ENCODE data around the gene CLK4. TPM values are rescaled to one million over a fixed set of nuclear protein-coding genes. Genes with fewer than 3 reads are reported as not detected.
A peak's percentile ranks its signal among the peaks of the same experiment; 100 is the strongest.
"Not testable (repeated sequence)": the region's sequence is repeated elsewhere in the genome, so short reads cannot be mapped to it uniquely, and the experiment has no call there.

Gene CLK4
- total and polyA plus RNA-seq, 4 experiments from 2014 or later, result 11.8 to 125 (median 71.6) TPM

- CTCF ChIA-PET (ENCODE audit: partially characterized antibody), result interaction anchor here (0.9 to 1.7 kb wide), 2 partner anchors 10 to 35 kb away, joined by 3 to 4 read pairs; no protein-coding TSS in a partner anchor
- Histone ChIP-seq H3K4me3 (ENCODE audit: low read length in 2 of 2) (no peak overlapping the region), H3K27ac (ENCODE audit: low read depth, low read length) (no peak overlapping the region), H3K9me3 (ENCODE audit: control insufficient read depth in 1 of 2, low read length in 2 of 2) (no peaks in the 10 kb centered on the region), H3K27me3 (ENCODE audit: insufficient read depth, low read length) (peaks cover 23% of the 10 kb centered on the region), H3K4me1 (ENCODE audit: insufficient read depth, low read length) (peaks cover 7% of the 10 kb centered on the region), H3K36me3 (ENCODE audit: insufficient read depth, low read length) (no peaks in the 10 kb centered on the region)
- H3K27me3 Mint-ChIP-seq, result peaks cover 43 to 49% of the 10 kb centered on the region in 2 donors
- intact Hi-C loops (cut with micrococcal nuclease), result no loop called here
- POLR2A ChIA-PET (ENCODE audit: partially characterized antibody), result no interaction called here
- no peaks in the 10 kb centered on the region for H3K9me3 Mint-ChIP-seq
- no peak overlapping the region for H3K27ac Mint-ChIP-seq
- no peak overlapping the region for H3K4me3 Mint-ChIP-seq
- no peaks in the 10 kb centered on the region for H3K36me3 Mint-ChIP-seq
- no peak for DNase-seq
- H3K4me1 Mint-ChIP-seq, result peaks cover 5 to 20% (median 10%) of the 10 kb centered on the region in 4 donors
Measured at GRCh38 chr5:178586396-178586795, 40.5 kb downstream of the CLK4 start.

- peaks cover 14% of the 10 kb centered on the region for H3K27me3 ChIP-seq (ENCODE audit: insufficient read depth, low read length)
- H3K9me3 Mint-ChIP-seq; intact Hi-C loops (cut with micrococcal nuclease); H3K27ac ChIP-seq (ENCODE audit: low read depth, low read length); POLR2A ChIA-PET (ENCODE audit: partially characterized antibody); H3K4me1 ChIP-seq (ENCODE audit: insufficient read depth, low read length); H3K27ac Mint-ChIP-seq; H3K36me3 ChIP-seq (ENCODE audit: insufficient read depth, low read length); H3K9me3 ChIP-seq (ENCODE audit: control insufficient read depth in 1 of 2, low read length in 2 of 2); H3K36me3 Mint-ChIP-seq; H3K4me3 ChIP-seq (ENCODE audit: low read length in 2 of 2): not testable (repeated sequence)
- peak in 1 of 5 donors; percentile 30 for DNase-seq
- Mint-ChIP-seq H3K4me1 (peaks cover 0 to 15% (median 2%) of the 10 kb centered on the region in 4 donors), H3K4me3 (peak overlapping the region in 1 of 8 donors; percentile 32), H3K27me3 (peaks cover 38 to 39% of the 10 kb centered on the region in 2 donors)
- CTCF ChIA-PET (ENCODE audit: partially characterized antibody), result interaction anchor here (0.9 kb wide), 1 partner anchor 34 kb away, joined by 3 read pairs; no protein-coding TSS in a partner anchor
Measured at GRCh38 chr5:178585421-178585820, 41.4 kb downstream of the CLK4 start.

GRCh38 chr5:178583279-178583678, 43.6 kb downstream of the CLK4 start:
- Mint-ChIP-seq H3K4me1 (peaks cover 0 to 4% (median 1%) of the 10 kb centered on the region in 4 donors), H3K9me3 (no peaks in the 10 kb centered on the region), H3K4me3 (no peak overlapping the region), H3K27ac (no peak overlapping the region), H3K27me3 (peaks cover 29 to 34% of the 10 kb centered on the region in 2 donors), H3K36me3 (no peaks in the 10 kb centered on the region)
- no peak overlapping the region for H3K27ac ChIP-seq (ENCODE audit: low read depth, low read length)
- DNase-seq, result no peak
- H3K4me3 ChIP-seq (ENCODE audit: low read length in 2 of 2), result no peak overlapping the region
- CTCF ChIA-PET (ENCODE audit: partially characterized antibody), result no interaction called here
- POLR2A ChIA-PET (ENCODE audit: partially characterized antibody), result no interaction called here
- intact Hi-C loops (cut with micrococcal nuclease), result no loop called here
- H3K4me1 ChIP-seq (ENCODE audit: insufficient read depth, low read length), result no peaks in the 10 kb centered on the region
- H3K36me3 ChIP-seq (ENCODE audit: insufficient read depth, low read length), result no peaks in the 10 kb centered on the region
- no peaks in the 10 kb centered on the region for H3K9me3 ChIP-seq (ENCODE audit: control insufficient read depth in 1 of 2, low read length in 2 of 2)
- H3K27me3 ChIP-seq (ENCODE audit: insufficient read depth, low read length), result peaks cover 7% of the 10 kb centered on the region

GRCh38 chr5:178582291-178582690, 44.6 kb downstream of the CLK4 start:
- ChIA-PET POLR2A (ENCODE audit: partially characterized antibody) (no interaction called here), CTCF (ENCODE audit: partially characterized antibody) (no interaction called here)
- H3K9me3 Mint-ChIP-seq, result no peaks in the 10 kb centered on the region
- H3K4me1 Mint-ChIP-seq, result no peaks in the 10 kb centered on the region
- Histone ChIP-seq H3K27ac (ENCODE audit: low read depth, low read length) (no peak overlapping the region), H3K9me3 (ENCODE audit: control insufficient read depth in 1 of 2, low read length in 2 of 2) (no peaks in the 10 kb centered on the region), H3K4me3 (ENCODE audit: low read length in 2 of 2) (no peak overlapping the region), H3K36me3 (ENCODE audit: insufficient read depth, low read length) (no peaks in the 10 kb centered on the region), H3K4me1 (ENCODE audit: insufficient read depth, low read length) (no peaks in the 10 kb centered on the region), H3K27me3 (ENCODE audit: insufficient read depth, low read length) (peaks cover 3% of the 10 kb centered on the region)
- no peak for DNase-seq
- H3K36me3 Mint-ChIP-seq, result no peaks in the 10 kb centered on the region
- no peak overlapping the region for H3K27ac Mint-ChIP-seq
- intact Hi-C loops (cut with micrococcal nuclease), result no loop called here
- H3K4me3 Mint-ChIP-seq, result no peak overlapping the region
- H3K27me3 Mint-ChIP-seq, result peaks cover 24 to 26% of the 10 kb centered on the region in 2 donors

GRCh38 chr5:178581621-178582020, 45.2 kb downstream of the CLK4 start:
- no peak for DNase-seq
- Mint-ChIP-seq H3K27me3 (peaks cover 20 to 24% of the 10 kb centered on the region in 2 donors), H3K4me1 (no peaks in the 10 kb centered on the region), H3K27ac (no peak overlapping the region), H3K36me3 (no peaks in the 10 kb centered on the region), H3K4me3 (no peak overlapping the region), H3K9me3 (no peaks in the 10 kb centered on the region)
- Histone ChIP-seq H3K36me3 (ENCODE audit: insufficient read depth, low read length) (no peaks in the 10 kb centered on the region), H3K9me3 (ENCODE audit: control insufficient read depth in 1 of 2, low read length in 2 of 2) (no peaks in the 10 kb centered on the region), H3K4me3 (ENCODE audit: low read length in 2 of 2) (no peak overlapping the region), H3K27me3 (ENCODE audit: insufficient read depth, low read length) (peaks cover 3% of the 10 kb centered on the region), H3K4me1 (ENCODE audit: insufficient read depth, low read length) (no peaks in the 10 kb centered on the region), H3K27ac (ENCODE audit: low read depth, low read length) (no peak overlapping the region)
- CTCF ChIA-PET (ENCODE audit: partially characterized antibody), result no interaction called here
- POLR2A ChIA-PET (ENCODE audit: partially characterized antibody), result no interaction called here
- intact Hi-C loops (cut with micrococcal nuclease), result no loop called here

- H3K4me3 ChIP-seq (ENCODE audit: low read length in 2 of 2), result no peak overlapping the region
- POLR2A ChIA-PET (ENCODE audit: partially characterized antibody), result no interaction called here
- no peaks in the 10 kb centered on the region for H3K9me3 ChIP-seq (ENCODE audit: control insufficient read depth in 1 of 2, low read length in 2 of 2)
- H3K4me3 Mint-ChIP-seq, result no peak overlapping the region
- H3K36me3 ChIP-seq (ENCODE audit: insufficient read depth, low read length), result no peaks in the 10 kb centered on the region
- intact Hi-C loops (cut with micrococcal nuclease), result no loop called here
- H3K27me3 Mint-ChIP-seq, result peaks cover 18 to 28% of the 10 kb centered on the region in 2 donors
- peaks cover 0 to 1% (median 0%) of the 10 kb centered on the region in 8 donors for H3K9me3 Mint-ChIP-seq
- H3K27ac Mint-ChIP-seq, result no peak overlapping the region
- peaks cover 0 to 1% (median 0%) of the 10 kb centered on the region in 4 donors for H3K4me1 Mint-ChIP-seq
- CTCF ChIA-PET (ENCODE audit: partially characterized antibody), result no interaction called here
- no peak for DNase-seq
- no peaks in the 10 kb centered on the region for H3K36me3 Mint-ChIP-seq
- H3K27ac ChIP-seq (ENCODE audit: low read depth, low read length), result no peak overlapping the region
- H3K4me1 ChIP-seq (ENCODE audit: insufficient read depth, low read length), result no peaks in the 10 kb centered on the region
- H3K27me3 ChIP-seq (ENCODE audit: insufficient read depth, low read length), result peaks cover 3% of the 10 kb centered on the region
Measured at GRCh38 chr5:178580271-178580955, 46.4 kb downstream of the CLK4 start.

GRCh38 chr5:178577944-178578343, 48.9 kb downstream of the CLK4 start:
- H3K27me3 ChIP-seq (ENCODE audit: insufficient read depth, low read length), result peaks cover 3% of the 10 kb centered on the region
- peaks cover 0 to 1% (median 0%) of the 10 kb centered on the region in 4 donors for H3K4me1 Mint-ChIP-seq
- H3K27ac Mint-ChIP-seq, result no peak overlapping the region
- peaks cover 25 to 39% of the 10 kb centered on the region in 2 donors for H3K27me3 Mint-ChIP-seq
- no peaks in the 10 kb centered on the region for H3K9me3 ChIP-seq (ENCODE audit: control insufficient read depth in 1 of 2, low read length in 2 of 2)
- intact Hi-C loops (cut with micrococcal nuclease), result no loop called here
- CTCF ChIA-PET (ENCODE audit: partially characterized antibody), result no interaction called here
- no peaks in the 10 kb centered on the region for H3K36me3 Mint-ChIP-seq
- no peaks in the 10 kb centered on the region for H3K36me3 ChIP-seq (ENCODE audit: insufficient read depth, low read length)
- no peak overlapping the region for H3K4me3 ChIP-seq (ENCODE audit: low read length in 2 of 2)
- peak overlapping the region in 1 of 8 donors; percentile 52 for H3K4me3 Mint-ChIP-seq
- no peak overlapping the region for H3K27ac ChIP-seq (ENCODE audit: low read depth, low read length)
- peaks cover 0 to 2% (median 0%) of the 10 kb centered on the region in 8 donors for H3K9me3 Mint-ChIP-seq
- POLR2A ChIA-PET (ENCODE audit: partially characterized antibody), result no interaction called here
- H3K4me1 ChIP-seq (ENCODE audit: insufficient read depth, low read length), result no peaks in the 10 kb centered on the region
- no peak for DNase-seq
